ENCODE data around the gene GPR37.

The GPR37 gene

DNA sequence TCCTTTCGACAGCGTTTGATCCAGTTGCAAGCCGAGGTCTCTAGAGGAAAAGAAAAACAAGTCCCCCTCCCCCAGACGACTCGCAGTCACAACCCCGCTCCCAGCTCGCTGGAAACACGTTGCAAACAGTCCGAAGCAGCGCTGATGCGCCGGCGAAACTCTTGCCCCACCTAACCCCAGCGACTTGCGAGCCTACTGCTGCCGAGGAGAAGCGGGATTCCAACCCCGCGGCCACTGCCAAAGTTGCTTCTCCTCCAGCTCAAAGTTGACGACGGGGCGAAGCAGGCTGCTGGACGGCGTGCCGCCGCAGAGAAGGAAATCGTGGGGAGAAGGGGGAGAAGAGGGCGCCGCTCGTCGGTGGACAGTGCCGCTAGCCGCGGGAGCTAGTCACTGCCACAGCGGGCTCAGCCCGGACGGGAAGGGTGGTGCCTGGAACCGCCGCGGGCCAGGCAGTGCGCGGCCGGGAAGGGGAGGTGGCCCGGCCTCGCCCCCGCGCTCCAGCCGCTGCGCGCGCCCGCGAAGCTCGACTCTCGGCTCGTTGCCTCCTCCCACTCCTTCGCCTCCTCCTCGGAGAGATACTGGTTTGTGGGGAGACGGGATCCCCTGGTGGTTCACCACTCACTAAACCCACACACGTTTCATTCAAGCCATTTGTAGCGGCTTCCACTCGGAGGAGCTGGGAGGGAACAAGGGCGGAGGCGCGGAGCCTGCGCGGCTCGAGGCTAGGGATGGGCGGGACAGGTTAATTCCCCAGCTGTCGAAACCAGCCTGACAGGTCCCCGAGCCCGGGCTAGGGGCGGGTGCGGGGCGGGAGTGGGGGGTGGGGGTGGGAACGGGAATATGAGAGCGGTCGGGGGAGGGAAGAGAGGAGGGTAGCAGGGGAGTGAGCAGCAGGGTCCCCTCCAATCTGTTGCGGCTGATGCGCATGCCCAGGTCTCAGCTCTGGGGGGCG is at the start of gene GPR37:
Gene GPR37 (minus strand): TSS at position 392 of the 952 bp plus-strand sequence. CDS start 816 bp downstream, outside the sequence.
- peak; percentile 59 for DNase-seq

- no peak for DNase-seq
Measured at GRCh38 chr7:124813994-124814798, 48.6 kb upstream of the GPR37 start.

DNA sequence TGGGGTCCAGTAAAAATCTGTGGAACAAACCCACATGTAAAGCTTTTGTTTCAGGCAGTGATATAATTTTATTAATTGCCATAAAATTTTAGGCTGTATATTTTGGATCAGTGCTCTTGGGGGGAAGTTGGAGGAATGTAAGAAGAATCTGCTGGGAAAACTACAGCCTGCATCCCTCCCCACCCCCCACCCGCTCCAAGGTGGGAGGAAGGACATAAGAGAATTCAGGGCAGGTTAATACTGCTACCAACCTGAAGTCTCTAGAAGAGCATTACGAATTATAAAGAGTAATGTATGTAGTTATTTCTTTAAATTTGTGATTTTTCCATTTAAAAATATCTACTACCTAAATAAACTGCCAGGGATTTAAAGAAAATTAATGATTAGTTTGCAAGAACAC is 47.2 kb upstream of the GPR37 start:
- DNase-seq: no peak

GRCh38 chr7:124811341-124811740 is 45.7 kb upstream of the GPR37 start:
- DNase-seq: no peak

DNA sequence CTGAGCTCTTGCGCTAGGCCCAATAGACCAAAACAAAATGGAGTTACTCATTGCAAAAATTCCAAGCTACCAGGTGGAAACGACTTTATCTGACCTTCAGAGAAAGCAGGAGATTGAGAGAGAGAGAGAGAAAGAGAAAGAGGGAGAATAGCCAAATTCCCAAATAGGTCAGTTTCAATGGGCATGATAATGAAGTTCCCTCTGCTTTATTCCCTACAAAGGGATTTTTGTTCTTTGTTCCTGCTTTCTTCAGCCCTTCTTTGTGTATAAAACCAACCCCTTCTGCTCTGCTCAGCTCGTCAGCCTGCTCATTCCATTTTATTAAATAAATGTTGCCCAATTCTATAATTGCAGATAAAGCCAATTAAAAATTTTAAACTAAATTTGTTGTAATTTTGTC is 45.0 kb upstream of the GPR37 start:
- no peak for DNase-seq

DNA sequence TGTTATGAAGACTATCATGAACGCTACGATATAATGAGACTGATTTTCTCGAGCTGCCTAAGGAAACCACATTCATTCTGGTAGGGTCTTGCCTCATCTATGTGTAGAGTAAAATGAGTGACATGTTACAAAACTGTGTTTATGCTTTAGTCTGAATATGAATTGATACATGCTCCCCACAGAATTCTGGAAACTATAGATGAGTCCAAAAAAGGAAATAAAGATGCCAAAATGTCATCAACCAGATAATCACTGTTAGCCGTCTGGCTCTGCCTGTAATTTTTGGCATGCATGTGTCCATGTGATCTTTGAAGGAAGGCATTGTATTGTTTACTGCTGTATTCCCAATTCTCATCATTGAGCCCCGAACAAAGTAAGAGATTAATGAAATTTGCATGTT is 42.6 kb upstream of the GPR37 start:
- no peak for DNase-seq

DNA sequence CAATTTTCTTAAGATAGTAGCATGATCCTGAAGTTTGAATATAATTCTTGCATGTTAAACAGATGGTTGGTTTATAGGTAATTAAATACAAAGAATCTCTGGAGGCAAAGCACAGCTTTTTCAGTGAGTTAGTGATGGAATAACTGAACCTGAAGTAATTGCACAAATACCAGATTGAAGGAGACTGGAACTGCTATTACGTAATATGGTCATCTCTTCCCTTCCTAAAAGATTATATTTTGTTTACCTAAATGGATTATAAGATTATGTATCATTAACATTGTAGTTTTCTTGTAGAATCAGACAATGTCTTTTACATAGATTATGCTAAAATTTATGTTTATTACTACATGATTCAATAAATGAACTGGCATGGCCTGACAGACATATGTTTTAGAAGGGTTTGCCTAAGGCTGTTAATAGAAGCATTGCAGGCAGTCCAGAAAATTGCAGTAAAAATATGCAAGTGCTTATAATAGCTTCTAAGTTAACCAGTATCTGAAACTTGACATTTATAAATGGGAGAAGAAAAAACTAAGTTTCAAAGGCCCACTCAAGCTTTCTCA is 35.8 kb upstream of the GPR37 start:
- DNase-seq: no peak

- no peak for DNase-seq
Measured at GRCh38 chr7:124800386-124800785, 34.8 kb upstream of the GPR37 start.

DNA sequence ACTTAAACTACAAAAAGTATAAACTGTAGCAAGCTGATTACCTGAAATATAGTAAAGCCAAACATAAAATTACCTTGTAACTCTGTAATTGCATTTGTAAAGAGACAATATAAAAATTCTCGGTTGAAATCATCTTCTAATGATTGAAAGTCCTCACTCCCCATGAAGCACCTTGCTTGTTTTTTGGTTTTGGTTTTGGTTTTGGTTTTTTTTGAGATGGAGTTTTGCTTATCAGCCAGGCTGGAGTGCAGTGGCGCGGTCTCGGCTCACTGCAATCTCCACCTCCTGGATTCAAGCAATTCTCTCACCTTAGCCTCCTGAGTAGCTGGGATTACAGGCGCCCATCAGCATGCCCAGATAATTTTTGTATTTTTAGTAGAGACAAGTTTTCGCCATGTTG is 33.9 kb upstream of the GPR37 start:
- DNase-seq: no peak

GRCh38 chr7:124796771-124797170 is 31.2 kb upstream of the GPR37 start:
- no peak for DNase-seq

DNA sequence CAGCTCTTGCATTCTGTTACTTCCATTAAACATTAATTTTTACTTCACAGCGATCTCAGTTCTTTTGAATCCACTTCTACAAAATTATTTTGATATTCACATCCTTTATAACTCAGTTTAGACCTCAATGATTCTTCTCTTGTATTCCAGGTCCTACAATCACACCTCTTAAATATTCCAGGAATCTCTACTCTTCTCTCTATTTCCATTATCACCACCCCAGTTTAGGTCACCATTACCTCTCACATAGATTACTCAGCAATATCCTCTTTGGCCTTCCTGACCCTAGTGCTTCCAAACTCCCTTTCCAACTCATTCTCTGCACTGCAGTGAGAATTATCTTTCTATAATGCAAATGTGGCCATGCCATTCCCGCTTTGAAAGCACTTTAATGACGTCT is 27.1 kb upstream of the GPR37 start:
- no peak for DNase-seq

DNA sequence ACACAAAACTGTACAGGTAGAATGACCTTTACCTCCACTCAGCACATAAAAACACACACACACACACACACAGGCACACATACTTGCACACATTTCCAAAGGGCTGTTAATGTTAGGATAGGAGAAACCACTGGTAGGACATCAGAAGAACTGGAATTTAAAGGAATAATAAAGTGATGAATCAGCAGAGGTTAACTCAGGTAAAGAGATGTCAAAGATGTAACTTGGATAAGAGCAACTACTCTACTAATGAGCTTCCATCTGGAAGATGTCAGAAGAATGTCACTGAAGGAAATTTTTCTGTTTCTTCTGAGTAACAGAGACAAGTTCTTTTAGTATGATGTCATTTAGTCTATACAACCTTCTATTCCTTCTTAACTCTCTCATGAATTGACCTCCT is 26.4 kb upstream of the GPR37 start:
- no peak for DNase-seq

DNA sequence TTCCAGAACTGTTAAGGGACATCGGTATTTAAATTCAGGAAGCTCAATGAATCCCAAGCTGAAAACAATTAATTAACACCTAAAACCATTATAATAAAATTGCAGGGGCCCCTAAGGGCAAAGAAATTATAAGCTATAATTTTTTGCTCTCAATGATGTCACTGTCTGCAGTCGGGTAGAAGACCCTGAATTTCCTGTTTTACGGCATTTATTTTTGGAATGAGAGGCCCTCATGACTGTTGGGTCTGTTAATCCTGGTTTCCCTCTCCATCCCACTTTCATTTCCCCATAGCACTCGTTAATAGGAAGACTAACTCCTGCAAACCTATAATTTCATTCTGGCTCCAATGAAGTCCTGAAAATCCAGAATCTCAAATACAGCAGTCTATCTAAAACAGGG is 25.8 kb upstream of the GPR37 start:
- DNase-seq: no peak

GRCh38 chr7:124790645-124791044 is 25.1 kb upstream of the GPR37 start:
- no peak for DNase-seq

DNA sequence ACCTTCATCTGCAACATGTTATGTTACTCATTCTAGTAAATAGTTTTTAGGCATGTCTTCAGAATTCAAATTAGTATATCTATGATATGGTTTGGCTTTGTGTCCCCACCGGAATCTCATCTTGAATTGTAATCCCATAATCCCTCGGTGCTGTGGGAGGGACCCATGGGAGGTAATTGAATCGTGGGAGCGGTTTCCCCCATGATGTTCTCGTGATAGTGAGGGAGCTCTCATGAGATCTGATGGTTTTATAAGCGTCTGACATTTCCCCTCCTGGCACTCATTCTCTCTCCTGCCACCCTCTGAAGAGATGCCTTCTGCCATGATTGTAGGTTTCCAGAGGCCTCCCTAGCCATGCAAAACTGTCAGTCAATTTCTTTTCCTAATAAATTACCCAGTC is 20.4 kb upstream of the GPR37 start:
- no peak for DNase-seq

DNA sequence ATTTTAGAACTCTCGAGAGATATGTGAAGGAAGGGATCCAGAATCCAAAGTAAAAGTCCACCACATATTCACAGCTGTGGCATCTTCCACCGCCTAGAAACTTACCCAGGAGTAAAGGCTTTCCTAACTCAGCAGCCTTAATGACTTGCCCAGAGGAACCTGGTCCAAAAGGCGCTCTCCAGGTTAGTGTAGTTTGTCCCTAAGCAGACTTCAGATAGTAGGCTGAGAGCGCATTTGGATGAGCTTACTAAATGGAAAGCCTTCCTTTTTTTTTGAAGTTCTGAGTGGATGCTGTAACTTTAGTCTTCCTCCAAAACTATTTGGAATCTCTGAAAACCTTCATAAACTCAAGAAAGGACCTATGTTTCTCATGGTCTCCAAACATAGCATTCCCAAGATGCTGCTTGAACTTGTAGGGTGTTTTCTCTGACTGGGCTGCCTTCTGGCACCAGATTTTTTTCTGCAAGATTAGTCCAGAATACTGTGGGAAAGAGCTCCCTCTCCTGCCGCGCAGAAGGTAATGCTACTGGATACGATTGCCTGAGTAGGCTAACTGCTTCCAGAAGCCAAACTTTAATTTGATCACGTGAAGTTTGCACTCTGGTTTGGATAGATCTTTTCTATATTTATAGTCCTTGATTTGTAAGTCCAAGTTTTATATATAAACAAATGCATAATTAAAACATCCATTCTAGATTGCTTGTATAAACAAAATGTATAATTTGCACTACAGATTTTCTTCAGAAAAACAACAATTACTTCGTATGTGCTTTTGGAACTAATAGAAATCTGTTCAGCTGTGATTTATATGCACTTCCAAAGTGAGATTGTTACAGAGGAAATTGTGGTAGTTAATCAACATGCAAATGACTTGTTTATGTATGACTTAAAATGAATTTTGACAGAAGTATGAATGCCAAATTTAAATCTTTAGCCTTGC is 19.6 kb upstream of the GPR37 start:
- peak; percentile 21 for DNase-seq

- DNase-seq: no peak
Measured at GRCh38 chr7:124783271-124783670, 17.7 kb upstream of the GPR37 start.

GRCh38 chr7:124781907-124782734 is 16.5 kb upstream of the GPR37 start:
- no peak for DNase-seq

DNA sequence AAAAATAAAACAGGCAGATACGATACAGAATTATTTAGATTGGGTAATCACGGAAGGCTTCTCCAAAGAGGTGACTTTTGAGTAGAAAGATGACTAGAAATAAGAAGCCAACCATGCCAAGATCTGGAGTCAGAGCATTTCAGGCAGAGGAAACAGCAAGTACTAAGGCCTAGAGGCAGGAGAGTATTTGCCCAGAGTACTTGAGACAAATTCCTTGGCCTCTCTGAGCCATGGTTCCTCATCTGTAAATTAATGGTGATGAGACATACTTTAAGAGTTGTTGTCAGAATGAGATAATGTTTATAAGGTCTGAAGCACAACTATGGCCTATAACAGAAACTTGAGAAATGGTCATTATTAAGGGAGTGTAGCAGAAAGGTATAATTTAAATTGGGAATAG is 15.8 kb upstream of the GPR37 start:
- DNase-seq: no peak

DNA sequence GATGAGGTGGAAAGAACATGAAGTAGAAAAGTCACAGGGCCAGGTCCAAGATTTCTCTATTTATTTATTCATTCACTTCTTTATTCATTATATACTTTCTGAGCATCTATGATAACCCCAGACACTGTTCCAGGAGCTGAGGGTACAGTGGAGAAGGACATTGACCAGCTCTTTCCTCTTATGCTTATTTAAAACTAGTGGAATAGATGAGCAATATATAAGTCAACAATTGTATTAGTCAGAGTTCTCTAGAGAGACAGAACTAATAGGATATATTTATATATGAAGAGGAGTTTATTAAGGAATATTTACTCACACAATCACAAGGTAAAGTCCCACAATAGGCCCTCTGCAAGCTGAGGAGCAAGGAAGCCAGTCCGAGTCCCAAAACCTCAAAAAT is 15.0 kb upstream of the GPR37 start:
- DNase-seq: no peak

- no peak for DNase-seq
Measured at GRCh38 chr7:124780056-124780455, 14.5 kb upstream of the GPR37 start.

DNA sequence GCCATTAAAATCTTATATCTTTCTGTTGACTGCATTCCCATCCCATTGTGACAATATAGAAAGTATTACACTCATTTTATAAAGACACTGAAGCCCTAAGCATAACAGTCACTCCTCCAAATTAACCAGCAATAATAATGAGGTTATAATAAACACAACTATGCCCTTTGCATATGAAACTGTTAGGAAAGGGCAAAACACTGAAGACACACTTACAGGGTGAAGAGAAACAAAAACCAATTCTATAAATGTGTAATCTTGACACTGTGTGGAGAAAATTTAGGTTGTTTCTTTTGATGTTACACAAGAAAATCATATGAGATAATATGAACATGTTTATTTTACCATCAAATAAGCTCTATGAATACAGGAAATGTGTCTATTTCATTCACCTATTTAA is 14.0 kb upstream of the GPR37 start:
- no peak for DNase-seq
